Fibroblast of skin of right biceps (primary cell): ENCODE measurements around the gene LRP5.
"Not testable (repeated sequence)": the region's sequence is repeated elsewhere in the genome, so short reads cannot be mapped to it uniquely, and the experiment has no call there.

Experiments
- DNase-seq: peaks from one replicate; pipeline ENCODE4 v3.0.0-alpha.2; 2013

The LRP5 gene

GRCh38 chr11:68398995-68399851, 86.8 kb downstream of the LRP5 start:
- DNase-seq: no peak

DNA sequence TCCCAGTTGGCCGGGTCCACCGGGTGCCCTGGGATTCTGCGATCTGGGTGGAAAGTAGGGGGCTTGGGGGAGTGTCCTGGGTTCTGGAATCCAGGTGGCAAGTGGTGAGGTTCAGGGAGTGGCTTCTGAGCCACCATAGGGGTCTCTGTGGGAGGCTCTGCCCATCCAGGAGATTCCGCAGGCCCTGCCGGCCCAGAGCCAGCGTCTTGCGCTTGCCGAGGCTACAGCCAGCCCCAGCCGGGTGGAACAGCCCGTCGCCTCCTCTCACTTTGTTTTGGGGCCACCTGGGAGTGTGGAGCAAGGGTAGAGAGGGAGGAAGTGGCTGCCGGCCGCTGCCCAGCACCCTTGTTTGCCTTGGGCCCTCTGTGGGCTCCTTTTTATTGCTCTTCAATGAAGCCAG, 87.5 kb downstream of the LRP5 start:
- DNase-seq: no peak

GRCh38 chr11:68400584-68400983, 88.2 kb downstream of the LRP5 start:
- DNase-seq: not testable (repeated sequence)

GRCh38 chr11:68401856-68402255, 89.5 kb downstream of the LRP5 start:
- DNase-seq: no peak

GRCh38 chr11:68402355-68403031, 90.1 kb downstream of the LRP5 start:
- no peak for DNase-seq

GRCh38 chr11:68403424-68403823, 91.0 kb downstream of the LRP5 start:
- DNase-seq: no peak

GRCh38 chr11:68403831-68404230, 91.4 kb downstream of the LRP5 start:
- DNase-seq: no peak

DNA sequence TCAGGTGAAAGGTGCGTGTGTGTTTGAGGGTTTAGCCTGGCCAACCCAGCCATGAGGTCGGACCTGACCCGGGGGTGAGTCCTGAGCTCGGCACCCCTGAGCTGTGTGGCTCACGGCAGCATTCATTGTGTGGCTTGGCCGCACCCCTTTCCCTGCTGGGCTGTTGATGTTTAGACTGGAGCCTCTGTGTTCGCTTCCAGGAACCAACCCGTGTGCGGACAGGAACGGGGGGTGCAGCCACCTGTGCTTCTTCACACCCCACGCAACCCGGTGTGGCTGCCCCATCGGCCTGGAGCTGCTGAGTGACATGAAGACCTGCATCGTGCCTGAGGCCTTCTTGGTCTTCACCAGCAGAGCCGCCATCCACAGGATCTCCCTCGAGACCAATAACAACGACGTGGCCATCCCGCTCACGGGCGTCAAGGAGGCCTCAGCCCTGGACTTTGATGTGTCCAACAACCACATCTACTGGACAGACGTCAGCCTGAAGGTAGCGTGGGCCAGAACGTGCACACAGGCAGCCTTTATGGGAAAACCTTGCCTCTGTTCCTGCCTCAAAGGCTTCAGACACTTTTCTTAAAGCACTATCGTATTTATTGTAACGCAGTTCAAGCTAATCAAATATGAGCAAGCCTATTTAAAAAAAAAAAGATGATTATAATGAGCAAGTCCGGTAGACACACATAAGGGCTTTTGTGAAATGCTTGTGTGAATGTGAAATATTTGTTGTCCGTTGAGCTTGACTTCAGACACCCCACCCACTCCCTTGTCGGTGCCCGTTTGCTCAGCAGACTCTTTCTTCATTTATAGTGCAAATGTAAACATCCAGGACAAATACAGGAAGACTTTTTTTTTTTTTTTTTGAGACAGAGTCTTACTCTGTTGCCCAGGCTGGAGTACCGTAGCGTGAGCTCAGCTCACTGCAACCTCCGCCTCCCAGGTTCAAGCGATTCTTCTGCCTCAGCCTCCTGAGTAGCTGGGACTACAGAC, 94.2 kb downstream of the LRP5 start:
- DNase-seq: no peak

DNA sequence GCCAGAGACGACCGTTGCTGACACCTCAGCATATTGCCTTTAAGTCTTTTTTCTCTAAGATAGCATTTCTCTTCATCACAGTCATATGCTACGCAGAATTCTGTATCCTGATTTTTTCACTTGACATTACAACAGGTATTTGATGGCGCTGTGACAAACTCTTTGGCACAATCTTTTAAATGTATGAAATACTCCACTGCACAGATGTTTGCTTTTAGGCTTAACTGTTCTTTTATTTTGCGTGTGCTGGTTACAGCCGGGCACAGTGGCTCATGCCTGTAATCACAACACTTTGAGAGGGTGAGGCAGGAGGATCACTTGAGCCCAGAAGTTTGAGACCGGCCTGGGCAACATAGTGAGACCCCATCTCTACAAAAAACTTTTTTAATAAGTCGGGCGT, 96.1 kb downstream of the LRP5 start:
- DNase-seq: no peak

DNA sequence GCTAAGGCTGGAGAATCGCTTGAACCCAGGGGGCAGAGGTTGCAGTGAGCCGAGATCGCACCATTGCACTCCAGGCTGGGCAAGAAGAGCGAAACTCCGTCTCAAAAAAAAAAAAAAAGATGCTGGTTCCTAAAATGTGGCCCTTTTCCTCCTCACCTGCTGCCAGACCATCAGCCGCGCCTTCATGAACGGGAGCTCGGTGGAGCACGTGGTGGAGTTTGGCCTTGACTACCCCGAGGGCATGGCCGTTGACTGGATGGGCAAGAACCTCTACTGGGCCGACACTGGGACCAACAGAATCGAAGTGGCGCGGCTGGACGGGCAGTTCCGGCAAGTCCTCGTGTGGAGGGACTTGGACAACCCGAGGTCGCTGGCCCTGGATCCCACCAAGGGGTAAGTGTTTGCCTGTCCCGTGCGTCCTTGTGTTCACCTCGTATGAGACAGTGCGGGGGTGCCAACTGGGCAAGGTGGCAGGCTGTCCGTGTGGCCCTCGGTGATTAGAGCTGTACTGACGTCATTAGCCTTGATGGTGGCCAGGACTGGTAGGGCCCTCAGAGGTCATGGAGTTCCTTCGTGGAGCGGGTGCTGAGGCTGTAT, 97.5 kb downstream of the LRP5 start:
- no peak for DNase-seq

- no peak for DNase-seq
These were observed 99.2 kb downstream of the LRP5 start for GRCh38 chr11:68411501-68411991.

DNA sequence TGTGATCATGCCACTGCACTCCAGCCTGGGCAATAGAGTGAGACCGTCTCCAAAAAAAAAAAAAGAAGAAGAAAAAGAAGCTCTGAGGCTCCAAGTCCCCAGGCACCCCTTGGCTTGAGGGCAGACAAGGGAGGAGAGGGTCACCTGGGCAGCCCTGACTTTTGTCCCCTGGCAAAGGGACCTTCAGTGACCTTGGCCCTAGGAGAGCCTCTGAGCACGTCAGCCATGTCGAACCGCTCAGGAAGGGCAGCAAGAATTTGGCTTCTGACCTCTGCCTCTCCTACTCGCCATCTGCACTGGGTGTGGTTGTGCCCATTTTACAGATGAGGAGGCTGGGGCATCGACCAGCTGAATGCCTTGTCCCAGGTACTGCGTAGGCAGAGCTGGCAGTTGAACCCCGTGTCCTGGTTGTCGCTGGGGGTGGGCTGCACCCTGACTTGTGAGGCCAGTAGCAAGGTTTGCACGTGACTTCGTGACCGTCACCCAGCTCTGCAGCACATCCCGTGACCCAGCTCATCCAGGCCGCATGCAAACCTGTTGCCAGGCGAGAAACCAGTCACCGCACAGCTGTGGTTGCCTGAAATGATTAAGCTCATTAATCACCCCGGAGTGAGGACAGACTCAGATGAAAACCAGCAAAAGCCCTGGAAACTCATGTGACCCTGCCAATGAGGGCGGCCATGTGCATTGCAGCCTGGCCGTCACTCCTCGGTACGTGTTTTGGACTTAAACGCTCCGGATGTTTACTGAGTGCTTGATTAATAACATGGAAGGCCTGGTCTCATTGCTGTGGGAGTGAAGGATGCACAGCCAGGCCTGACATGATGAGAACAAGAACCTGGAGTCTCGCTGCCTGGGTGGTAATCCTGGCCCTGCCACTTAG, 100.4 kb downstream of the LRP5 start:
- peak; percentile 92 for DNase-seq

GRCh38 chr11:68413591-68413999, 101.2 kb downstream of the LRP5 start:
- no peak for DNase-seq

GRCh38 chr11:68414496-68415221, 102.3 kb downstream of the LRP5 start:
- no peak for DNase-seq

DNA sequence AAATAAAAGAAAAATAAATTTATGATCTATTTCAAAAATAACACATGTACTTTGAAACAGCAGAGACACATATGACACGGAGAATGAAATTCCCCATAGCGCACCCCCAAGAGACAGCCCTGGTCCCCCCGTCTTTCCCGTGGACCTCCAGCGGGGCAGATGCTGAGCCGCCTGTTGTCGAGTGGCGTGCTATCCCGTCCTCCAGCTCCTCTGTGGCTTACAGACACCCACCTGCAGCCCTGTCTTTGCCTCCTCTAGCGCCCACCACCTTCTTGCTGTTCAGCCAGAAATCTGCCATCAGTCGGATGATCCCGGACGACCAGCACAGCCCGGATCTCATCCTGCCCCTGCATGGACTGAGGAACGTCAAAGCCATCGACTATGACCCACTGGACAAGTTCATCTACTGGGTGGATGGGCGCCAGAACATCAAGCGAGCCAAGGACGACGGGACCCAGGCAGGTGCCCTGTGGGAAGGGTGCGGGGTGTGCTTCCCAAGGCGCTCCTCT, 103.7 kb downstream of the LRP5 start:
- DNase-seq: no peak

- no peak for DNase-seq
These were observed 106.3 kb downstream of the LRP5 start for GRCh38 chr11:68418648-68419047.

GRCh38 chr11:68420171-68420570, 107.8 kb downstream of the LRP5 start:
- no peak for DNase-seq

- DNase-seq: no peak
These were observed 111.1 kb downstream of the LRP5 start for GRCh38 chr11:68423481-68423880.

DNA sequence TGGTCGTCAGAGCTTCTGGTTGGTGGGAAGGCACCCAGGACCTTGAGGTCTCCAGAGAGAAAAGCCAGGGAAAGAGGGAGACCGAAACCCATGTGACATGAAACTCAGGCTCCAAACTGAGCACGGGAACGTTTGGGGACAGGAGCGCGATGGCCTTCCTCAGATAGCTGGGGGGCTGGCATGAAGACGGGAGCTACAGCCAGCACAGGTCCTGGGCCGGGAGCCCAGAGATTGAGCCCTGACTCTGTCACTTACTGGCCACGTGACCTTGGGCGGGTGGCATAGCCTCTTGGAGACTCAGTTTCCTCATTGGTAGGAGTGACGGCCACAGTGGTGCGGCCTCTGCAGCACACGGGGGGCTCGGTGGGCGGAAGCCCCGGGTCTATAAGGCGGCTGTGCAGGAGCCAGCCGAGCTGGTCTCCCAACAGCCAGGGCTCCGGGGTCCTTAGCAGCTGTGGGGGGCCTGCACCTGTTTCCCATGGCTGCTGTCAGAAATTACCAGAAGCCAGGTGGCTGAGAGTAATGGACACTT, 111.8 kb downstream of the LRP5 start:
- DNase-seq: no peak
